ENCODE results near the gene COMMD7.

COMMD7 gene

DNA sequence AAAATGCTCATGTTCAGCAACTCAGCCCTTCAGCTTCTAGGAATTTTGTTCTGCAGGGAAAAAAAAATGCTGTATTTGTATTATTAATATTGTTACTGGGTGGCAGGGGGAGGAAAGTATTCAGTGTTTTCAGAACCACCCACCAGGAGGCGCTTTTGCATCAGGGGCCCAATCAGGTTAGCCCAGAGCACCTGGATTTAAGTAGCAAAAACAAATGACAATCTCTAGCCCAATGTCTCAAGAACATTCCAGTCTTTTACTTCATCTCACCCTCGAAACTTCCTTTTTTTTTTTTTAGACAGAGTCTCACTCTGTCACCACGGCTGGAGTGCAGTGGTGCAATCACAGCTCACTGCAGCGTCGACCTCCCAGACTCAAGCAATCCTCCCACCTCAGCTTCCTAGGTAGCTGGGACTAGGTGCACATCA, 68.9 kb downstream of the COMMD7 start:
- DNase-seq = peak; percentile 55

DNA sequence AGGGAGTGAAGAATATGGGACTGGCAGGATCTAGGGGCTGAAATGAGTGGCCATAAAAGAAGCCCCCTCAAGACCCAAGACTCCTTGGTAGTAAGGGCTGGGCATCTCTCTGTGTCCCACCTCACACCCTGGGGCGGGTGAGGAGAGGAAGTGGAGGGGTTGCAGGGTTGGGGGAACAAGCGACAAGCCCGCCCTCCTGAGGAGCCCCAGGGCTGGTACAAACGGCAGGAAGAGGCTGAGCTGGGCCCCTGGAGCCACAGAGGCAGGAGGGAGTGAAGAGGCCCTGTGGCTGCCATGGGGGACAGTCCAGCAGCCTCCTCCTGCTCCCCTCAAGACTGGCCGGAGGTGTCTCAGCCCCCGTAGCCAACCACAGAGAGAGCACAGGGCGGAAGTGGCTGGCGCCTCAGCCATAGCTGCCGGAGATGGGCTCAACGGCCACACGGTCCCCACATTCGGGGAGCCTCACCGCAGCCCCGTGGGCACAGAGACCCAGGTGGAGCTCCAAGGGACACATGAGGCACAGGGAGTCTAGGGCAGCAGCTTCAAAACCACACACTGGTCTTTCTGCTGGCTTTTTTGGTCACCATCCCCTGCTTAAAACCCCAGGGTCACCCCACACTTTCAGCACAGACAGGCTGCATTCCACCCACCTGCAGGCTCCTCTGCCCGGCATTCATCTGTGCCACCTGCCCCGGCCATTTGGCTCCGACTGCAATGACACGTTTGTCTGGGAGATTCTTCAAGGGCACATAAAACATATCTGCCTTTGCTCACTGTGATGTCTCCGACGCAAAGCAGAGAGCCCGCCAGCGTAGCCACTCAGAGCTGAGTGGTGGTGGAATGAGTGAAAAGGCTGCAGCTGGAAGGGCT, 70.0 kb downstream of the COMMD7 start:
- DNase-seq = no peak

DNA sequence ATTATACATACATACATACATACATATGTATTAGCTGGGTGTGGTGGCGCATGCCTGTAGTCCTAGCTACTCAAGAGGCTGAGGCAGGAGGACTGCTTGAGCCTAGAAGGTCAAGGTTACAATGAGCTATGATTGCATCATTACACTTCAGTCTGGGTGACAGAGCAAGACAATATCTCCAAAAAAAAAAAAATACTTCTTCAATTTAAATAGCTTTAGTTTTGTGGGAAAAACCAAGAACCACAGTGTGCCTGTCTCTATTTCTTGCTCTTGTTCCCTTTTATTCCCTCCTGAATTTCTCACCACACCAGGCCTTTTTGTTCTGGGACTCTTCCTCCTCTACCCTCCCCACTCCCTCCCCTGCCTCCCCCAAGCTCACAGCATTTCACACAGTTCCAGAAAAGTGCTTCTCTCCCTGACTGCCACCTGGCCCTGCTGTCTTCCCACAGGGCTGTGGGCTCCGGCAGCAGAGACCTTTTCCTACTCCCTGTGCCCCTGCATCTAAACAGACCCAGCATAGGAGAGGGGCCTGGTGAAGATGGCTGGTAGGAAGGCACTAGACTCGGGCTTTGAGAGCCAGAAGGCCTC, 70.8 kb downstream of the COMMD7 start:
- DNase-seq = no peak

GRCh38 chr20:32670773-32671455, 72.4 kb downstream of the COMMD7 start:
- no peak for DNase-seq

DNA sequence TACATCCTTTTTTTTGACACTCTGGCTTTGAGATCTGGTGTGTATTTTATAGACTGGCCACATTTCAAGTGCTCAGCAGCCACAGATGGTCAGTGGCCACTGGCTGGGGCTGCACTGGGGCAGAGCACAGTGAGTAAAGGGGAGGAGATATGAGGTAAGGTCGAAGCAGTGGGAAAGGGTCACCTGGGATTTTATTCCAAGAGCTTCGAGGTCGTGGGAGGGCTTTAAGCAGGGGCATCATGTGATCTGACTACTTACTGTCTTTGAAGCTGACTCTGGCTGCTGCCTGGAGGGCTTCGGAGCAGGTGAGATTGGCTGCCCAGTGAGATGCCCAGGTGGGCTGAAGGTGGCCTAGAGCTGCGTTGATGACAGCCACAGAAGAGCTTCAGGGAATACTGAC, 76.2 kb downstream of the COMMD7 start:
- DNase-seq = no peak

DNA sequence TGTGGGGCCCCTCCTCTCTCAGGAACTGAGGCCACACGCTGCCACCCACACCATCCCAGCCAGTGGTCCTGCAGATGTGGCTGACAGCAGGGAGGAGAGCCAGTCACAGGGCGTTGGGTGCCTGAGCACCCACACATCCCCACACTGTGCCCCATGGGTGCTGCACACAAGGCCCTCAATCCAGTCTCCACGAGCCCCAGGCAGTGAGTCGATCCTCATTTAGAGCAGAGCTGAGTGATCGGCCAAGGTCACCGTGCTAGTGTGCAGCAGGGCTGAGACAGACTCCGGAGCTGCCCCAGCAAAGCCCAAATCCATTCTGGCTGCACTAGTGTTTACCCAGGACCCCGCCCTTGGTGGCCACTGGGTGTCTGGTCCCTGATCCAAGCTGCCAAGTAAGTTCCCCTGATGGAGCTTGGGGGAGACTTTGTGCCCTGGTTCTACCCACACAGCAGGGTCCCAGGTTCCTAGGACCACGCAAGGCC, 78.5 kb downstream of the COMMD7 start:
- DNase-seq = no peak

DNA sequence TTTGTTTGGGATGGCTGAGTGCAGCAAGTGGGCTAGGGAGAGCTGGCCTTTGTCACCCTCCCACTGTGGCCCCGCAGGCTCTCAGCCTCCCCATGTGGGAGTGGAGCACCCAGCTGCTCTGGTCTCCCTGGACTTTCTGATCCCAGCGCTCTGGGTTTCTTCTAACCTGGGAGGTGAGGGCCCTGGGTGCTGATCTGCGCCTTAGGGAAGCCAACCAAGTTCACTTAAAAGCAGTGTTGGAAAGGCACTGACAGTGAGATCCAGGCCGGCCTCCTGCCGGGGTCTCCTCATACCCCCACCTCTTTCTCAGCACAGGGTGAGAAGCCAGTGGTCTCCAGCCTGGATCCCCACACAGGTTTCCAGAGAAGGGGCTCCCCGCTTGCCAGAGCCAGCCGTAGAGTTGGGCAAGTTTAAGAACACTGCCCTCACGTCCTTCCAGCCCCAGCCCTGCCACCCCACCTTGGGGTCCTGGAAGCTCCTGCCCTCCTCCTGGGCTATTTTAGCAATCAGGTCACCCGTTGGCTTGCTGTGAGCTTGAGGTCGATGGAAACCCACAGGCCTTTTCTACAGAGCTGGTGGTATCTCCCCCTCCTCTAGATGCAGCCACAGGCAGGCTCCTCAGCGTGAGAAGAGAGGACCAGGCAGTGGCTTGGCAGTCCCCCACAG, 79.1 kb downstream of the COMMD7 start:
- DNase-seq = no peak

DNA sequence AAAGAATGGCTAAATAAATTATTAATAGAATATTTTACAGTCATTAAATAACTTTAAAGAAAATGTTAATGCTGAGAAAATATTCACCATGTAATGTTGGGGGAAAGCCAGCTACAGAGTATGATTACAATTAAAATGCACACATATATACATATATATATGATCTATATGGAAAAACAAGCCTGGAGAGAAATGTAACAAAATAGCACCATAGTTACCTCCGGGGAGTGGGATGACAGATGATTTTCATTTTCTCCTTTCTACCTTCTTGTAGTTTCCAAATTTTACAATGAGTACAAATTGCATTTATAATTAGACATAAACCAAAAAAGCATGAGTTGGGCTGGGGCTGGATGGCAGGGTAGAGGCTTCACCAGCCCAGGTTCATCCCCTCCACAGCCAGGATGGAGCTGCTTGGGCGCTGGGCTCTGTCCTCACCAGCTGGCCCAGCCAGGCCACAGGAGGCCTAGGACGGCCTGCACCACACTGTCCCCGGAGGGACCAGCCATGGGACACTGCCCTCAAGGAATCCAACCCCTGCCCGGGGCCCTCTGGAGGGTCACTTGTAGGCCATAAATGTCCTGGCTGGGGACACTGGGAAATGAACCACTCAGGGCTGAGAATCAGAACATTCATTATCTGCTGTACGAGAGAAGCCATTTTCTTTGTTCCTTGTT, 79.8 kb downstream of the COMMD7 start:
- DNase-seq = no peak

DNA sequence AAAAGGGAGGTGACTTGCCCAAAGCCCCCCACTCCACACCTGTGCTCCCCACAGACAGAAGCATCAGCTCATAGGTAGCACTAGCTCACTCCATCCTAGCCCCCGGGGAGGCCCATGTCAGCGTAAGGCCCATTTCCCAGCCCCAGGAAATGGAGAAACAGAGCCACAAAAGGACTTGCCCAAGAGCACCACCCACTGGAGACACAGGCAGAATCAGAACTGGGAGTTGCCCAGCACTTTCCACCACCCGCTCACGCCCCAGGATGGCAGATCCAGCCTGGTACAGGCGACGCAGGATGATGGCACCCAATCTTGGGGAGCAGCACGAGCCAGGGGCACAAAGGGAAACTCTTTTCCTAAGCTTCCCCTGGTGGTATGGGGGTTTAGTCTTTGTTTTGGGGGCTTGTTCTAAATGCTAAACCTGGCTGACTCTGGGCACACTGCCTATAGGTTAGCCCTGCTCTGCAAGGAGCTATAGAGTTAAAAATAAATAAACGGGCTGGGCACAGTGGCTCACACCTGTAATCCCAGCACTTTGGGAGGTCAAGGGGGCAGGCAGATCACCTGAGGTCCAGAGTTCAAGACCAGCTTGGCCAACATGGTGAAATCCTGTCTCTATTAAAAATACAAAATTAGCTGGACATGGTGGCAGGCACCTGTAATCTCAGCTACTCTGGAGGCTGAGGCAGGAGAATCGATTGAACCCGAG, 81.3 kb downstream of the COMMD7 start:
- no peak for DNase-seq

- DNase-seq = no peak
Observed at GRCh38 chr20:32660661-32661060, 82.6 kb downstream of the COMMD7 start.

- DNase-seq = no peak
Observed at GRCh38 chr20:32656827-32657226, 86.4 kb downstream of the COMMD7 start.

GRCh38 chr20:32655903-32656512, 87.3 kb downstream of the COMMD7 start:
- DNase-seq = no peak

GRCh38 chr20:32652739-32653526, 90.3 kb downstream of the COMMD7 start:
- DNase-seq = peak; percentile 83
